Measurements from ENCODE around the gene RNASEH2B.

- TF ChIP-seq CTCF (conservative IDR thresholded peaks at IDR 0.05; ENCODE audit: low read length) = no peak
- TF ChIP-seq EZH2phosphoT487 (IDR thresholded peaks at IDR 0.05; ENCODE audit: borderline replicate concordance, low read depth, low read length) = no peak
These were observed 45.1 kb upstream of the RNASEH2B start for GRCh38 chr13:50864492-50864891.
